GM19328 (cell line): ENCODE results near the gene ENDOV.

ENCODE experiments used
- ATAC-seq: cut with Tn5 transposase; IDR thresholded peaks from one replicate; pipeline ENCODE4 v1.9.1; 2021; ENCODE audit warnings: mild to moderate bottlenecking, moderate library complexity; ENCODE audit not compliant: unreplicated experiment

ENDOV gene

GRCh38 chr17:80430446-80431245, 15.7 kb downstream of the ENDOV start:
- ATAC-seq = no peak

GRCh38 chr17:80431246-80432195, 16.6 kb downstream of the ENDOV start:
- ATAC-seq = no peak

GRCh38 chr17:80432350-80432955, 17.5 kb downstream of the ENDOV start:
- no peak for ATAC-seq

- no peak for ATAC-seq
Observed at GRCh38 chr17:80432961-80433550, 18.1 kb downstream of the ENDOV start.

GRCh38 chr17:80433916-80434666, 19.1 kb downstream of the ENDOV start:
- no peak for ATAC-seq

GRCh38 chr17:80437532-80437931, 22.6 kb downstream of the ENDOV start:
- ATAC-seq = no peak

GRCh38 chr17:80438806-80439205, 23.8 kb downstream of the ENDOV start:
- ATAC-seq = no peak

GRCh38 chr17:80439499-80439898, 24.5 kb downstream of the ENDOV start:
- no peak for ATAC-seq

GRCh38 chr17:80441133-80441578, 26.2 kb downstream of the ENDOV start:
- ATAC-seq = no peak

- ATAC-seq = no peak
Observed at GRCh38 chr17:80441598-80442322, 26.8 kb downstream of the ENDOV start.

GRCh38 chr17:80442323-80442659, 27.3 kb downstream of the ENDOV start:
- ATAC-seq = no peak

GRCh38 chr17:80442764-80443163, 27.8 kb downstream of the ENDOV start:
- no peak for ATAC-seq

- no peak for ATAC-seq
Observed at GRCh38 chr17:80443498-80443897, 28.5 kb downstream of the ENDOV start.

- ATAC-seq = no peak
Observed at GRCh38 chr17:80443916-80444643, 29.1 kb downstream of the ENDOV start.

GRCh38 chr17:80444644-80444979, 29.6 kb downstream of the ENDOV start:
- ATAC-seq = no peak

- ATAC-seq = no peak
Observed at GRCh38 chr17:80445007-80445725, 30.2 kb downstream of the ENDOV start.

GRCh38 chr17:80445726-80446110, 30.8 kb downstream of the ENDOV start:
- ATAC-seq = no peak

GRCh38 chr17:80446645-80447405, 31.9 kb downstream of the ENDOV start:
- no peak for ATAC-seq
